Mucosa of rectum (tissue), 2 donors: ENCODE results near the gene CCT3.
"Not testable (repeated sequence)": the region's sequence is repeated elsewhere in the genome, so short reads cannot be mapped to it uniquely, and the experiment has no call there.

Experiments used
- H3K27ac ChIP-seq, 2 donors: one replicate each; pipeline ENCODE4 v1.7.0; 2013; ENCODE audit warnings: inconsistent platforms in 2 of 2, low read depth in 2 of 2, low read length in 2 of 2
- H3K27me3 ChIP-seq, 2 donors: one replicate each; pipeline ENCODE4 v1.7.0; 2013; ENCODE audit warnings: low read length in 2 of 2; ENCODE audit not compliant: control insufficient read depth in 2 of 2, insufficient read depth in 2 of 2
- H3K36me3 ChIP-seq, 2 donors: one replicate each; pipeline ENCODE4 v1.7.0; 2013; ENCODE audit warnings: low read length in 2 of 2; ENCODE audit not compliant: control insufficient read depth in 2 of 2, insufficient read depth in 2 of 2
- H3K4me1 ChIP-seq, 2 donors: one replicate each; pipeline ENCODE4 v1.7.0; 2013; ENCODE audit warnings: low read length in 2 of 2, mild to moderate bottlenecking in 1 of 2; ENCODE audit not compliant: control insufficient read depth in 2 of 2, insufficient read depth in 2 of 2
- H3K4me3 ChIP-seq, 2 donors: one replicate each; pipeline ENCODE4 v1.7.0; 2013; ENCODE audit warnings: low read length in 2 of 2
- H3K9ac ChIP-seq, 2 donors: one replicate each; pipeline ENCODE4 v1.7.0; 2013; ENCODE audit warnings: low read length in 2 of 2, low read depth in 1 of 2, mild to moderate bottlenecking in 1 of 2
- H3K9me3 ChIP-seq, 2 donors: one replicate each; pipeline ENCODE4 v1.7.0; 2013; ENCODE audit warnings: low read length in 2 of 2; ENCODE audit not compliant: control insufficient read depth in 2 of 2
- donor health status: healthy.
- donor health status: Normal muscosa, but diverticular disease.

CCT3 gene

DNA sequence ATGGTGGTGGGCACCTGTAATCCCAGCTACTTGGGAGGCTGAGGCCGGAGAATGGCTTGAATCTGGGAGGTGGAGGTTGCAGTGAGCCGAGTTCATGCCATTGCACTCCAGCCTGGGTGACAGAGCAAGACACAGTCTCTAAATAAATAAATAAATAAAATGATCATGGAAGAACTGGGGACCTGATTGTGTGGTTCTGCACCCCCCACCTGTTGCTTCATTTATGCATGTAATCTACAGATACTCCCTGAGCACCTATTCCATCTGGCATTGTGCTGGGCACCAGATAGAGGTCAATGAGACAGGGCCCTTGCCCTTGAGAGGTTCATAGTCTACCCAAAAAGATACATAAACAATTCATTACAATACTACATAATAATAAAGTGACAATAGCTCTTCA, 19.9 kb upstream of the CCT3 start:
- H3K9me3 ChIP-seq: no peaks in the 10 kb centered on the region
- H3K4me1 ChIP-seq: peaks cover 0 to 2% of the 10 kb centered on the region in 2 donors
- H3K36me3 ChIP-seq: no peaks in the 10 kb centered on the region
- no peak overlapping the region for H3K4me3 ChIP-seq
- no peak overlapping the region for H3K27ac ChIP-seq
- H3K9ac ChIP-seq: no peak overlapping the region
- H3K27me3 ChIP-seq: peaks cover 7 to 13% of the 10 kb centered on the region in 2 donors

DNA sequence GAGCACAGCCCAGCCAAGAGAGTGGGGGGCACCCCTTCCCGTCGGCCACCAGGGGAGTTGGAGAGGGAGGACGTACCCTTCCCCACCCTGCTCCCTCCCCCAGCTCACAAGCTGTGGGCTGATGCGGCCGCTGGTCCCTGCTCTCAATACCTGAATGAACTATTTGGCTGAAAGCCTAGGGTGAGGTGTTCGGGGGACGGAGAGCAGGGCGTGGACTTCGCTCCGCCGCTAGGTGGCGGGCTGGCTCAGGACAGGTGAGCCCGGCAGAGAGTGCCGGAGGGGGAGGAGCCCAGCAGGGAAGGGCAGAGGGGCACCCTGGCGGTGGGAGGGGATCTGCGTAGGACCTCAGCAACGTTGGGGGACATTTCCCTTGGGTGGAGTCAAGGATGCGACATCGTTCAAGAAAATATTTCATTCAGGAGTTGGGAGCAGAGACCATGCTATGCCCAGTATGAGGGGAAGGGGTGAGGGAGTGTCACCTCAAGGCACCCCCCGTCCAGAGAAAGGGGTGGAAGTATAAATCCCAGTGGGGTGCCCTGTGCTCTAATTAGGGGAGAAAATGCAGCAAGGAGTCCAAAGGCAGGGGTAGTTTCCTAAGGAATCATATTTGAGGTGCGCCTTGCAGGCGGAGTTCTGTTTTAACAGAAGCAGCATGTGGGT, 18.9 kb upstream of the CCT3 start:
- no peak overlapping the region for H3K27ac ChIP-seq
- peaks cover 7 to 13% of the 10 kb centered on the region in 2 donors for H3K27me3 ChIP-seq
- no peaks in the 10 kb centered on the region for H3K9me3 ChIP-seq
- H3K9ac ChIP-seq: no peak overlapping the region
- no peaks in the 10 kb centered on the region for H3K36me3 ChIP-seq
- H3K4me1 ChIP-seq: peaks cover 0 to 2% of the 10 kb centered on the region in 2 donors
- no peak overlapping the region for H3K4me3 ChIP-seq

DNA sequence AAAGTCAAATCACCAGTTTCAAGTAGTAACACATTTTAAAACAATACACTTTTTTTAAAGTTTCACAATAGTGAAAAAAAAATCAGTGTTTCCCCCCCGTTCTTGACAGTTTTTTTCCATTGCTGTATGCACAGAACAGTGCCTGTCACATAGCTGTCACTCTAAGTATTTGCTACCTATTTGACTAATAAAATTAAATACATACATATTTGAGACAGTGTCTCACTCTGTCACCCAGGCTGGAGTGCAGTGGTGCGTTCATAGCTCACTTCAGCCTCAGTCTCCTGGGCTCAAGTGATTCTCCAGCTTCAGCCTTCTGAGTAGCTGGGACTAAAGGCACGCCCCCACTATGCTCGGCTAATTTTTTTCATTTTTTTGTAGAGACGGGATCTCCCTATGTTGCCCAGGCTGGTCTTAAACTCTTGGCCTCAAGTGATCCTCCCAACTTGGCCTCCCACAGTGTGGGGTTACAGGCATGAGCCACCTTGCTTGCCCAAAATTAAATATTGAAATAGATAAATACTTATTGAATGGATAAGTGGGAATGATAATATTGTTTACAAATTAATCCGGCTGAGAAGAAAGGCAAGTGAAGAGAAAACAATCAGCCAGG, 18.3 kb upstream of the CCT3 start:
- Histone ChIP-seq H3K27me3 (peaks cover 7 to 13% of the 10 kb centered on the region in 2 donors), H3K27ac (no peak overlapping the region), H3K4me1 (peaks cover 0 to 2% of the 10 kb centered on the region in 2 donors), H3K9me3 (no peaks in the 10 kb centered on the region), H3K36me3 (no peaks in the 10 kb centered on the region), H3K9ac (no peak overlapping the region), H3K4me3 (no peak overlapping the region)

DNA sequence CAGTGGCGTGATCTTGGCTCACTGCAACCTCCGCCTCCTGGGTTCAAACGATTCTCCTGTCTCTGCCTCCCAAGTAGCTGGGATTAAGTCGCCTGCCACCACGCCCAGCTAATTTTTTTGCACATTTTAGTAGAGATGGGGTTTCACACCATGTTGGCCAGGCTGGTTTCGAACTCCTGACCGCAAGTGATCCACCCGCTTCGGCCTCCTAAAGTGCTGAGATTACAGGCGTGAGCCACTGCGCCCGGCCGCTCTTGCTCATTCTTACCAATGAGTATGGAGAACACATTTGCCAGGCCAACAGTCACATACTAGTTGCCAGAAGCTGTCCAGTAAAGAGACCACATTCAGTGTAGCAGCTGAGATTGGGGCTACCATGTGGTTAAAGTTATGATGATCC, 14.4 kb upstream of the CCT3 start:
- not testable (repeated sequence) for H3K4me1 ChIP-seq, H3K27ac ChIP-seq, H3K4me3 ChIP-seq, H3K9me3 ChIP-seq, H3K9ac ChIP-seq, H3K36me3 ChIP-seq
- peaks cover 6 to 12% of the 10 kb centered on the region in 2 donors for H3K27me3 ChIP-seq

DNA sequence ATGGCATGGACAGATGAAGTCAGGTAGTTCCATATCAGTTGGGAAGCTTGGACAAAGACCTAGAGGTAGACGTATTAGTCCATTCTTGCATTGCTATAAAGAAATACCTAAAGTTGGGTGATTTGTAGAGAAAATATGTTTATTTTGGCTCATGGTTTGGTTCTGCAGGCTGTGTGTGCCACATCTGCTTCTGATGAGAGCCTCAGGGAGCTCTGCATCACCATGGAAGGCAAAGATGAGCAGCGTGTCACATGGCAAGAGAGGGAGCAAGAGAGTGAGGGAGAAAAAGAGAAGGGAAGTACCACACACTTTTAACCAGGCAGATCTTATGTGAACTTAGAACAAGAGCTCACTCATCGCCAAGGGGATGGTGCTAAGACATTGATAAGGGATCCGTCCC, 9.2 kb upstream of the CCT3 start:
- Histone ChIP-seq H3K36me3 (no peaks in the 10 kb centered on the region), H3K27ac (no peak overlapping the region), H3K4me3 (no peak overlapping the region), H3K9me3 (no peaks in the 10 kb centered on the region), H3K4me1 (no peaks in the 10 kb centered on the region), H3K27me3 (peaks cover 0 to 2% of the 10 kb centered on the region in 2 donors), H3K9ac (no peak overlapping the region)

DNA sequence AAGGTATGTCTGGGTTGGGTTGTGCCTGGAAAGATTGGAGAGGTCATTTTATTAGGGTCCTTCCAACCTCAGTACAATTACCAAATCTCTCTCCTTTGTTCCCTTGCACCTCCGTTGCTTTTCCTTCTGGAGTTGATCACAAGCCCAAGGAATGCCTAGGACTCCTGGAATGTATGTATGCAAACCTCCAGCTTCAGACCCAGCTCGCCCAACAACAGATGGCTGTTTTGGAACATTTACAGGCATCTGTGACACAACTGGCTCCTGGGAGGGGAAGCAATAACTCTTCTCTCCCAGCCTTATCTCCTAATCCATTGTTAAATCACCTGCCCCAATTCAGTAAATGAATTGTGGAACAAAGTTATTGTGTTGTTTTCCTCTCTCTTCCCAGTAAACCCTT, 8.5 kb upstream of the CCT3 start:
- Histone ChIP-seq H3K9ac (no peak overlapping the region), H3K27me3 (peaks cover 0 to 2% of the 10 kb centered on the region in 2 donors), H3K36me3 (no peaks in the 10 kb centered on the region), H3K9me3 (no peaks in the 10 kb centered on the region), H3K4me1 (no peaks in the 10 kb centered on the region), H3K4me3 (no peak overlapping the region), H3K27ac (no peak overlapping the region)

DNA sequence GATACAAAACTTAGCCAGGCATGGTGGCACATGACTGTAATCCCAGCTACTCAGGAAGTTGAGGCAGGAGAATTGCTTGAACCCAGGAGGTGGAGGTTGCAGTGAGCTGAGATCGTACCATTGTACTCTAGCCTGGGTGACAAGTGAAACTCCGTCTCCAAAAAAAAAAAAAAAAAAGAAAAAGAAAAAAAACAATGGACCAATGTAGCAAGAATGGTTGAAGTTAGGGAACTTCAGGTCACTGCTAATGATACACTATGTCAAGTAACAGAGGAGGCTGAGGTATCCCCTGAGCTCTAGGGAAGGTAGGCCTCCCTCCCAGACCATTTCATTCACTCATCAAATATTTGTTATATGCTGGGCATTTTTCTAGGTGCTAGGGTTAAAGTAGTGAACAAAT, 7.9 kb upstream of the CCT3 start:
- H3K4me1 ChIP-seq, H3K27me3 ChIP-seq, H3K36me3 ChIP-seq, H3K9ac ChIP-seq, H3K27ac ChIP-seq, H3K4me3 ChIP-seq, H3K9me3 ChIP-seq: not testable (repeated sequence)

DNA sequence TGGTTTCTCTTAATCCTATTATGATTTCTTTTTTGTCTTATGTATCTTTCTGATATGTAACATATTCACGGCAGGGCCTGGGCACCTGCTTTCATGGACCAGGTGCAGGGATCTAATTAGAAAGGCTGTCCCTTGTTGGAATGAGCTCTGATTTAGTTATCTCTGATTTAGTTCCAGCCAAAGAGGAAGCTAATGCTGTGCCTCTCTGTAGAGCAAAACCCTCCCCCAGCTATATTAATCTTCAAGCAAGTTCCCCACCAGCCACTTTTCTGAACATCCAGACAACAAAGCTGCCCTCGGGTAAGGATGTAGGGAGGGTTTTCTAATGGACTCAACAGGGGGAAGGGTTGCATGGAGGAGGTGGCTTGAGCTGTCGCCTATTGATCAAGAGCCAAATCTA, 6.3 kb upstream of the CCT3 start:
- no peaks in the 10 kb centered on the region for H3K36me3 ChIP-seq
- no peaks in the 10 kb centered on the region for H3K4me1 ChIP-seq
- peaks cover 0 to 2% of the 10 kb centered on the region in 2 donors for H3K27me3 ChIP-seq
- no peak overlapping the region for H3K4me3 ChIP-seq
- no peak overlapping the region for H3K9ac ChIP-seq
- H3K27ac ChIP-seq: no peak overlapping the region
- H3K9me3 ChIP-seq: no peaks in the 10 kb centered on the region

DNA sequence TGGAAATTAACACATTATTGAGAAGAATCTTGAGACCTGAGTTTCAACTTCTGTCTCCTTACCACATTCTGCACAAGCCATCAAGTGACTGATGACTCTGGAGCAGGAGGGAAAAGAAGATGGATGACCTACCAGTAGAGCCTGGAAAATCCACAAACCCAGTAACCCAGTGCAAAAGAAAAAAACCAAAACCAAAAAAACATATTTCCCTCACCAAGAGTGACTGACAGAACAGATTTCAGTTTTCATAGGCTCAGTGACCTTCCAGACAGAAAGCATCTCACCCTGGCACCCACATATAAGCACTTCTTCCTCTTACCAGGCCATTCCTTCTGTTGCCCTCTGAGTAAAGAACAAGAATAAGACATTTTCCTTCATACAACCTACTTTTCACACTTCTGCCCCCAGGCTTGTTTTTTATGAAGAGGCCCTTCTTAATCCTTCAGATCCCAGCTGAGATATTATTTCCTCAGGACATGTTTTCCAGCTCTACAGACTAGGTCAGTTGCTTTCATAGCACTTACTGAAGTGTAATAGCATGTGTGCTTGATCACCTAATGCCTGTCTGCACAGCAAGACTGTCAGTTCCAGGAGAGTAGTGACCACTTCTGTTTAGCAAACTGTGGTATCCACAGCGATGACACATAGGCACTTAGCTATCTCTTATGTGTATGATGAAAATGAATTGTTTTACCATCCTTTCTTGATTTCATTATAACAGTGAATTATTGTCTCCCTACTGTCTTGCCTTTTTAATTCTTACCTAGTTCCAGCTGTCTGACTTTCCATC, 4.3 kb upstream of the CCT3 start:
- no peak overlapping the region for H3K4me3 ChIP-seq
- no peaks in the 10 kb centered on the region for H3K9me3 ChIP-seq
- no peaks in the 10 kb centered on the region for H3K27me3 ChIP-seq
- H3K4me1 ChIP-seq: peaks cover 2% of the 10 kb centered on the region in 2 donors
- no peak overlapping the region for H3K27ac ChIP-seq
- H3K36me3 ChIP-seq: no peaks in the 10 kb centered on the region
- H3K9ac ChIP-seq: no peak overlapping the region

DNA sequence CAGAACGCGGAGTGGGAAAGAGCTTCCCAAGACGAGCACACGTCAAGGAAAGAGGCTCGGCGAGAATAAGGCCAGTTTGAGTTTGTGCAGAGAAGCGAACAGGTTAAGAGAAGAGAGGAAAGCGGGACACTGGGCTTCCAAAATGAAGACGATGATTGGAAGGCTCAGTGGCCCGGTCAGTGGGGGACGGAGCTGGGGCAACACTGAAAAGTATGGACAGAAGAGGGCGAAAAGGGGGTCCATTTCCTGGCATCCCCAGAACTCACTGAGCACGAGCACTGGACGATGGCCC, 258 bp downstream of the CCT3 start:
- peak overlapping the region; percentile 1 to 75 for H3K27ac ChIP-seq
- no peaks in the 10 kb centered on the region for H3K27me3 ChIP-seq
- H3K4me3 ChIP-seq: peak overlapping the region; percentile 97 to 99
- peaks cover 9 to 13% of the 10 kb centered on the region in 2 donors for H3K4me1 ChIP-seq
- H3K36me3 ChIP-seq: peaks cover 23% of the 10 kb centered on the region in 2 donors
- H3K9ac ChIP-seq: peak overlapping the region; percentile 44 to 88
- no peaks in the 10 kb centered on the region for H3K9me3 ChIP-seq
